ENCODE results near the gene SEMA6A. TPM values are rescaled to one million over a fixed set of nuclear protein-coding genes. Genes with fewer than 3 reads are reported as not detected.

SEMA6A gene
- total and polyA plus RNA-seq, 10 of the 15 experiments (the other 5 are each of a cell fraction or from before 2014, with no cell fraction given) = 0.16 to 10.2 (median 1.1) TPM

DNA sequence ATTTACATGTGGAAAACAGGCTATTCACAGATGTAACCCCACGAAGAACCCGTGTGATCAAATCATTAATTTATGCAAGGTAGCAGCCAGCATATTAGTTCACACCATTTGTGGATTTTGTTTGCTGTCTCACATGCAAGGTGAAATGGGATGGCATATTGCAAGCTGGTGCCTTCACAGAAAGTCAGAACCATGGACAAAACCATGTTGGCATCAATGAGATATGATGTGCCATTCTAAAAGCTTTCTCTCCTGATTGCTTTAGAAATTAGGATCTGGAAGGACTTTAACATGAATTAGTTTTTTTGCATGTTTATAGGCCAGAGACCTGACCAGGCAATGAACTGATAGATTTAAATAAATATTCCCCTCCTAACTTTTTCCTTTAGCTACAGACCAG is 129.3 kb downstream of the SEMA6A start:
- H3K9ac ChIP-seq (ENCODE audit: control insufficient read depth, insufficient read depth, low read length) = no peak overlapping the region
- DNase-seq (ENCODE audit: low read depth, low spot score) (no peak), FAIRE-seq (no peak), ATAC-seq (no peak)
- RAD21 ChIA-PET (ENCODE audit: unreplicated experiment) = interaction anchor here (0.9 kb wide), 1 partner anchor 13 kb away, joined by 3 read pairs; no protein-coding TSS in a partner anchor
- no TSS peak for BruUV-seq (replicated peaks)
- SMC1A ChIA-PET (ENCODE audit: uncharacterized antibody, unreplicated experiment) = interaction anchor here (0.7 to 2.0 kb wide), 2 partner anchors 9 to 397 kb away, joined by 3 to 7 read pairs; no protein-coding TSS in a partner anchor
- H3K27ac ChIP-seq (ENCODE audit: control insufficient read depth, insufficient read depth) = no peak overlapping the region
- WGBS (ENCODE audit: insufficient coverage, insufficient replicate concordance, low lambda C conversion rate, missing lambda C conversion rate) = 94% methylated on average over 2 of the region's 2 CpGs
- intact Hi-C loops (cut with micrococcal nuclease; ENCODE audit: unreplicated experiment) (no loop called here), in situ Hi-C loops (cut with MboI) (no loop called here)
- H3K4me1 ChIP-seq (ENCODE audit: control insufficient read depth, insufficient read depth, low read length) = peaks cover 4% of the 10 kb centered on the region; the same call in 1 of the 2 replicates
- no peaks in the 10 kb centered on the region for H4K20me1 ChIP-seq (ENCODE audit: control insufficient read depth, insufficient read depth)
- no peaks in the 10 kb centered on the region for H3K79me2 ChIP-seq (ENCODE audit: control insufficient read depth, insufficient read depth, low read length)
- H3K27me3 ChIP-seq (replicated peaks in 1 of 2; ENCODE audit: control insufficient read depth in 2 of 2, insufficient read depth in 2 of 2, low read length in 1 of 2) = no peaks in the 10 kb centered on the region
- TF ChIP-seq RUNX3 (IDR thresholded peaks at IDR 0.05; ENCODE audit: low read length) = no peak
- no peaks in the 10 kb centered on the region for H3K9me3 ChIP-seq (replicated peaks; ENCODE audit: control insufficient read depth, insufficient read depth, low read length)
- H3K4me2 ChIP-seq (ENCODE audit: control insufficient read depth, insufficient read depth) = no peak overlapping the region
- CTCF ChIA-PET = interaction anchor here (1.1 kb wide), 1 partner anchor 309 kb away, joined by 6 read pairs; no protein-coding TSS in a partner anchor
- POLR2A ChIA-PET = no interaction called here
- H3K4me3 ChIP-seq = no peak overlapping the region
- H2AFZ ChIP-seq (ENCODE audit: control insufficient read depth, low read depth, low read length) = no peak overlapping the region
- H3K36me3 ChIP-seq (ENCODE audit: control insufficient read depth in 2 of 2, insufficient read depth in 2 of 2, low read length in 1 of 2) = peaks cover 0 to 3% of the 10 kb centered on the region in 2 experiments; a peak in 2 of 4 replicates

DNA sequence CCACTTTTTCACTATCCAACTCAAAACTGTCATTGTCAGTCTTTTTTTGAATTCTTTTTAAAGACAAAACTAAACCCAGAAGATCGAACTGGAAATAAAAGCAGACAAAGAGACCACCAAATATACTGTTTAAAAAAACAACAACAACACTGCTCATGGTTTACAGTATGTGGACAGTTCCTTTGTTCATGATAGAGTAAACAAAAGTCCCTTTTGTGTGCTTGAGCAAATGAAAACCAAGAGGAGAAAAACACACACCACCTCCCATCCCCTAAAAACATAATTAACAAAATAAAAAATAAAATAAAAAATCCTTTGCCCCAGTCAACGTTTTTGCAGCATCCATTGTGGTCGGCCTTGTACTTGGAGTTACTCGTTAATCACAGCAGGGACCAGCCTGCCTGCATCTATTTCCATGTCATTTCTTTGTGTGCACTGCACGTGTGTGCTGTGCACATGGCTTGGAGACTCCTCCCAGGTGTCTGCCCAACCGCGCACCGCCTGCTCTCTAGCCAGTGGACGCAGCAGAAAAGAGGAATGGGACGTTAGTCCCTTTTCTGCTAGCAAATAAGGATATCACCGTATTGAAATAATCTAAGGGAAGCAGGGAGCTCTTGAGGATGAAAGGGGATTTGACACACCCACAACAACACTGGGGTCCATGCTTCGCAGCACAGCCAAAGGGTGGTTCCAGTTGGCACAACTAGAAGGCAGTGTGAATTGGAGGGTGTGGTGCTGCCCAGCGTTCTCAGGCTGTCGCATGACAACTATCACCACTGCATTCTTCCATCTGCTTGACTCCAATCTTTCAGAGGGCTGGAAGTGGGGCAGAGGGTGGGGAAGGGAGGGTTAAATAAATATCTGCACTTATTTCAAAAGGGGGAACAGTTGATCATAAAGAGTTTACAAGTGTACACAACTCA is 130.0 kb downstream of the SEMA6A start:
- H3K9ac ChIP-seq (ENCODE audit: control insufficient read depth, insufficient read depth, low read length) = no peak overlapping the region
- TF ChIP-seq BHLHE40 (IDR thresholded peaks at IDR 0.05; ENCODE audit: borderline replicate concordance in 1 of 2, low read depth in 2 of 2, low read length in 1 of 2) (no peak), TBL1XR1 (IDR thresholded peaks at IDR 0.05; ENCODE audit: low read depth, low read length) (no peak), POLR2AphosphoS2 (IDR thresholded peaks at IDR 0.05; ENCODE audit: low read depth, low read length) (no peak), SMC3 (IDR thresholded peaks at IDR 0.05; ENCODE audit: borderline replicate concordance, low read length) (no peak)
- TF ChIP-seq, protein P1, sequence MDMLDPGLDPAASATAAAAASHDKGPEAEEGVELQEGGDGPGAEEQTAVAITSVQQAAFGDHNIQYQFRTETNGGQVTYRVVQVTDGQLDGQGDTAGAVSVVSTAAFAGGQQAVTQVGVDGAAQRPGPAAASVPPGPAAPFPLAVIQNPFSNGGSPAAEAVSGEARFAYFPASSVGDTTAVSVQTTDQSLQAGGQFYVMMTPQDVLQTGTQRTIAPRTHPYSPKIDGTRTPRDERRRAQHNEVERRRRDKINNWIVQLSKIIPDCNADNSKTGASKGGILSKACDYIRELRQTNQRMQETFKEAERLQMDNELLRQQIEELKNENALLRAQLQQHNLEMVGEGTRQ (IDR thresholded peaks at IDR 0.05; ENCODE audit: borderline replicate concordance, low read depth, low read length) = no peak
- TF ChIP-seq, protein P2, sequence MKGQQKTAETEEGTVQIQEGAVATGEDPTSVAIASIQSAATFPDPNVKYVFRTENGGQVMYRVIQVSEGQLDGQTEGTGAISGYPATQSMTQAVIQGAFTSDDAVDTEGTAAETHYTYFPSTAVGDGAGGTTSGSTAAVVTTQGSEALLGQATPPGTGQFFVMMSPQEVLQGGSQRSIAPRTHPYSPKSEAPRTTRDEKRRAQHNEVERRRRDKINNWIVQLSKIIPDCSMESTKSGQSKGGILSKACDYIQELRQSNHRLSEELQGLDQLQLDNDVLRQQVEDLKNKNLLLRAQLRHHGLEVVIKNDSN (IDR thresholded peaks at IDR 0.05; ENCODE audit: borderline replicate concordance, extremely low read length, insufficient read depth, low read depth, low read length) = no peak
- RAD21 ChIA-PET (ENCODE audit: unreplicated experiment) = no interaction called here
- SMC1A ChIA-PET (ENCODE audit: uncharacterized antibody, unreplicated experiment) = interaction anchor here (0.7 to 2.0 kb wide), 2 partner anchors 10 to 397 kb away, joined by 3 to 7 read pairs; no protein-coding TSS in a partner anchor
- H3K79me2 ChIP-seq (ENCODE audit: control insufficient read depth, insufficient read depth, low read length) = no peaks in the 10 kb centered on the region
- intact Hi-C loops (cut with micrococcal nuclease; ENCODE audit: unreplicated experiment) (no loop called here), in situ Hi-C loops (cut with MboI) (no loop called here)
- H3K9me3 ChIP-seq (replicated peaks; ENCODE audit: control insufficient read depth, insufficient read depth, low read length) = no peaks in the 10 kb centered on the region
- no peaks in the 10 kb centered on the region for H4K20me1 ChIP-seq (ENCODE audit: control insufficient read depth, insufficient read depth)
- no peak for FAIRE-seq
- H3K4me2 ChIP-seq (ENCODE audit: control insufficient read depth, insufficient read depth) = no peak overlapping the region
- 70% methylated on average over 14 of the region's 14 CpGs for WGBS (ENCODE audit: insufficient coverage, insufficient replicate concordance, low lambda C conversion rate, missing lambda C conversion rate)
- H3K27me3 ChIP-seq (replicated peaks in 1 of 2; ENCODE audit: control insufficient read depth in 2 of 2, insufficient read depth in 2 of 2, low read length in 1 of 2) = no peaks in the 10 kb centered on the region
- peaks cover 4% of the 10 kb centered on the region; the same call in 1 of the 2 replicates for H3K4me1 ChIP-seq (ENCODE audit: control insufficient read depth, insufficient read depth, low read length)
- DNase-seq (ENCODE audit: low read depth, low spot score) = no peak
- H3K36me3 ChIP-seq (ENCODE audit: control insufficient read depth in 2 of 2, insufficient read depth in 2 of 2, low read length in 1 of 2) = peaks cover 0 to 3% of the 10 kb centered on the region in 2 experiments; a peak in 2 of 4 replicates
- CTCF ChIA-PET = no interaction called here
- H3K4me3 ChIP-seq = no peak overlapping the region
- BruUV-seq (replicated peaks) = no TSS peak
- H2AFZ ChIP-seq (ENCODE audit: control insufficient read depth, low read depth, low read length) = no peak overlapping the region
- no peak for ATAC-seq
- POLR2A ChIA-PET = no interaction called here
- no peak overlapping the region for H3K27ac ChIP-seq (ENCODE audit: control insufficient read depth, insufficient read depth)
